ENCODE data around the gene MMRN2. TPM values are rescaled to one million over a fixed set of nuclear protein-coding genes. Genes with fewer than 3 reads are reported as not detected.

Gene MMRN2
- polyA plus RNA-seq, 1 experiment, result 0.69 TPM

GRCh38 chr10:86976362-86977056 lies 19.1 kb upstream of the MMRN2 start:
- ChIA-PET POLR2A (no interaction called here), CTCF (interaction anchor here (0.6 kb wide), 1 partner anchor 38 kb away, joined by 3 read pairs; no protein-coding TSS in a partner anchor)
- TF ChIP-seq CTCF (IDR thresholded peaks at IDR 0.05; ENCODE audit: low read depth, low read length), result no peak
- DNase-seq (ENCODE audit: low read depth, low spot score), result no peak
- Histone ChIP-seq H3K9me3 (ENCODE audit: control insufficient read depth, insufficient read depth, low read length) (no peaks in the 10 kb centered on the region), H3K4me3 (ENCODE audit: low read depth, low read length) (no peak overlapping the region), H3K27ac (ENCODE audit: low read depth, low read length) (no peak overlapping the region), H3K27me3 (ENCODE audit: control insufficient read depth, insufficient read depth, low read length) (no peaks in the 10 kb centered on the region)

- no peak for TF ChIP-seq CTCF (IDR thresholded peaks at IDR 0.05; ENCODE audit: low read depth, low read length)
Observed at GRCh38 chr10:86974484-86974883, 17.1 kb upstream of the MMRN2 start.

GRCh38 chr10:86972613-86973380 lies 15.4 kb upstream of the MMRN2 start:
- CTCF ChIA-PET, result no interaction called here

More at GRCh38 chr10:86974484-86974883, 17.1 kb upstream of the MMRN2 start:
- Histone ChIP-seq H3K27me3 (ENCODE audit: control insufficient read depth, insufficient read depth, low read length) (no peaks in the 10 kb centered on the region), H3K4me3 (ENCODE audit: low read depth, low read length) (no peak overlapping the region), H3K27ac (ENCODE audit: low read depth, low read length) (no peak overlapping the region), H3K9me3 (ENCODE audit: control insufficient read depth, insufficient read depth, low read length) (no peaks in the 10 kb centered on the region; the same call in 1 of the 2 replicates)
- no peak for DNase-seq (ENCODE audit: low read depth, low spot score)
- POLR2A ChIA-PET, result no interaction called here
- CTCF ChIA-PET, result interaction anchor here (0.8 kb wide), 1 partner anchor 123 kb away, joined by 3 read pairs; no protein-coding TSS in a partner anchor

GRCh38 chr10:86971232-86971991 lies 14.0 kb upstream of the MMRN2 start:
- H3K27me3 ChIP-seq (ENCODE audit: control insufficient read depth, insufficient read depth, low read length), result no peaks in the 10 kb centered on the region
- TF ChIP-seq CTCF (IDR thresholded peaks at IDR 0.05; ENCODE audit: low read depth, low read length), result no peak
- POLR2A ChIA-PET, result interaction anchor here (0.6 to 1.3 kb wide), 11 partner anchors 12 to 124 kb away, joined by 3 to 6 read pairs (median 3); partner anchors contain the start of genes GLUD1, SHLD2 and SNCG
- CTCF ChIA-PET, result no interaction called here
- no peaks in the 10 kb centered on the region; the same call in 1 of the 2 replicates for H3K9me3 ChIP-seq (ENCODE audit: control insufficient read depth, insufficient read depth, low read length)
- H3K27ac ChIP-seq (ENCODE audit: low read depth, low read length), result peak overlapping the region; percentile 97
- DNase-seq (ENCODE audit: low read depth, low spot score), result peak; percentile 72
- peak overlapping the region; percentile 70 for H3K4me3 ChIP-seq (ENCODE audit: low read depth, low read length)

More at GRCh38 chr10:86972613-86973380, 15.4 kb upstream of the MMRN2 start:
- POLR2A ChIA-PET, result no interaction called here
- no peak overlapping the region for H3K27ac ChIP-seq (ENCODE audit: low read depth, low read length)
- no peaks in the 10 kb centered on the region; the same call in 1 of the 2 replicates for H3K9me3 ChIP-seq (ENCODE audit: control insufficient read depth, insufficient read depth, low read length)
- no peak overlapping the region for H3K4me3 ChIP-seq (ENCODE audit: low read depth, low read length)
- no peak for TF ChIP-seq CTCF (IDR thresholded peaks at IDR 0.05; ENCODE audit: low read depth, low read length)
- no peaks in the 10 kb centered on the region for H3K27me3 ChIP-seq (ENCODE audit: control insufficient read depth, insufficient read depth, low read length)
- DNase-seq (ENCODE audit: low read depth, low spot score), result no peak
